ENCODE results near the gene THRB.
A peak's percentile ranks its signal among the peaks of the same experiment; 100 is the strongest.

THRB gene

GRCh38 chr3:24264748-24265158 is 229.9 kb downstream of the THRB start:
- H4K20me1 ChIP-seq (ENCODE audit: low read depth, low read length), result no peaks in the 10 kb centered on the region
- no peaks in the 10 kb centered on the region for H3K9me2 ChIP-seq (replicated peaks; ENCODE audit: insufficient read depth, low read length)
- no peak overlapping the region for H3K4me2 ChIP-seq (ENCODE audit: low read depth, low read length, poor library complexity, severe bottlenecking)
- H3K9ac ChIP-seq (ENCODE audit: low read length), result no peak overlapping the region
- no peak overlapping the region for H2AFZ ChIP-seq (ENCODE audit: low read depth, low read length, severe bottlenecking)
- H3K27ac ChIP-seq (ENCODE audit: low read depth, low read length), result no peak overlapping the region
- TF ChIP-seq EZH2phosphoT487 (conservative IDR thresholded peaks at IDR 0.05; ENCODE audit: low read length) (no peak), CTCF (IDR thresholded peaks at IDR 0.05; ENCODE audit: insufficient read depth, low read length, poor library complexity, severe bottlenecking) (peak; percentile 60)
- no peak overlapping the region for H3K4me3 ChIP-seq (ENCODE audit: insufficient read depth, low read length, poor library complexity, severe bottlenecking)
- H3F3A ChIP-seq (ENCODE audit: insufficient read depth), result no peaks in the 10 kb centered on the region
- no peaks in the 10 kb centered on the region for H3K9me3 ChIP-seq (ENCODE audit: insufficient read depth, low read length)
- H3K27me3 ChIP-seq (ENCODE audit: low read length), result no peaks in the 10 kb centered on the region
- H3K36me3 ChIP-seq (ENCODE audit: low read length), result no peaks in the 10 kb centered on the region
- no peaks in the 10 kb centered on the region for H3K79me2 ChIP-seq (ENCODE audit: insufficient read depth, low read length)

GRCh38 chr3:24264011-24264410 is 230.6 kb downstream of the THRB start:
- H3K79me2 ChIP-seq (ENCODE audit: insufficient read depth, low read length), result no peaks in the 10 kb centered on the region
- H3K9ac ChIP-seq (ENCODE audit: low read length), result no peak overlapping the region
- no peaks in the 10 kb centered on the region for H3K9me3 ChIP-seq (ENCODE audit: insufficient read depth, low read length)
- no peak overlapping the region for H3K4me2 ChIP-seq (ENCODE audit: low read depth, low read length, poor library complexity, severe bottlenecking)
- no peaks in the 10 kb centered on the region for H3K9me2 ChIP-seq (replicated peaks; ENCODE audit: insufficient read depth, low read length)
- no peak overlapping the region for H3K27ac ChIP-seq (ENCODE audit: low read depth, low read length)
- no peak overlapping the region for H3K4me3 ChIP-seq (ENCODE audit: insufficient read depth, low read length, poor library complexity, severe bottlenecking)
- H3K36me3 ChIP-seq (ENCODE audit: low read length), result no peaks in the 10 kb centered on the region
- no peaks in the 10 kb centered on the region for H4K20me1 ChIP-seq (ENCODE audit: low read depth, low read length)
- no peaks in the 10 kb centered on the region for H3F3A ChIP-seq (ENCODE audit: insufficient read depth)
- no peak overlapping the region for H2AFZ ChIP-seq (ENCODE audit: low read depth, low read length, severe bottlenecking)
- TF ChIP-seq EZH2phosphoT487 (conservative IDR thresholded peaks at IDR 0.05; ENCODE audit: low read length) (no peak), CTCF (IDR thresholded peaks at IDR 0.05; ENCODE audit: insufficient read depth, low read length, poor library complexity, severe bottlenecking) (no peak)
- no peaks in the 10 kb centered on the region for H3K27me3 ChIP-seq (ENCODE audit: low read length)

GRCh38 chr3:24263069-24263668 is 231.5 kb downstream of the THRB start:
- Histone ChIP-seq H3K27me3 (ENCODE audit: low read length) (no peaks in the 10 kb centered on the region), H3K4me3 (ENCODE audit: insufficient read depth, low read length, poor library complexity, severe bottlenecking) (no peak overlapping the region), H3K27ac (ENCODE audit: low read depth, low read length) (no peak overlapping the region), H3K9ac (ENCODE audit: low read length) (no peak overlapping the region), H2AFZ (ENCODE audit: low read depth, low read length, severe bottlenecking) (no peak overlapping the region), H4K20me1 (ENCODE audit: low read depth, low read length) (no peaks in the 10 kb centered on the region), H3K36me3 (ENCODE audit: low read length) (no peaks in the 10 kb centered on the region), H3K4me2 (ENCODE audit: low read depth, low read length, poor library complexity, severe bottlenecking) (no peak overlapping the region), H3F3A (ENCODE audit: insufficient read depth) (no peaks in the 10 kb centered on the region), H3K9me3 (ENCODE audit: insufficient read depth, low read length) (no peaks in the 10 kb centered on the region), H3K79me2 (ENCODE audit: insufficient read depth, low read length) (no peaks in the 10 kb centered on the region), H3K9me2 (replicated peaks; ENCODE audit: insufficient read depth, low read length) (no peaks in the 10 kb centered on the region)
- no peak for TF ChIP-seq EZH2phosphoT487 (conservative IDR thresholded peaks at IDR 0.05; ENCODE audit: low read length)
- TF ChIP-seq CTCF (IDR thresholded peaks at IDR 0.05; ENCODE audit: insufficient read depth, low read length, poor library complexity, severe bottlenecking), result no peak

All from SU-DHL-6 (cell line).